ENCODE data around the gene MRFAP1. TPM values are rescaled to one million over a fixed set of nuclear protein-coding genes. Genes with fewer than 3 reads are reported as not detected.

The MRFAP1 gene
- total and polyA plus RNA-seq, 2 donors (not counting 1 experiment from before 2014, with no cell fraction given) = 54.8 to 113 TPM

DNA sequence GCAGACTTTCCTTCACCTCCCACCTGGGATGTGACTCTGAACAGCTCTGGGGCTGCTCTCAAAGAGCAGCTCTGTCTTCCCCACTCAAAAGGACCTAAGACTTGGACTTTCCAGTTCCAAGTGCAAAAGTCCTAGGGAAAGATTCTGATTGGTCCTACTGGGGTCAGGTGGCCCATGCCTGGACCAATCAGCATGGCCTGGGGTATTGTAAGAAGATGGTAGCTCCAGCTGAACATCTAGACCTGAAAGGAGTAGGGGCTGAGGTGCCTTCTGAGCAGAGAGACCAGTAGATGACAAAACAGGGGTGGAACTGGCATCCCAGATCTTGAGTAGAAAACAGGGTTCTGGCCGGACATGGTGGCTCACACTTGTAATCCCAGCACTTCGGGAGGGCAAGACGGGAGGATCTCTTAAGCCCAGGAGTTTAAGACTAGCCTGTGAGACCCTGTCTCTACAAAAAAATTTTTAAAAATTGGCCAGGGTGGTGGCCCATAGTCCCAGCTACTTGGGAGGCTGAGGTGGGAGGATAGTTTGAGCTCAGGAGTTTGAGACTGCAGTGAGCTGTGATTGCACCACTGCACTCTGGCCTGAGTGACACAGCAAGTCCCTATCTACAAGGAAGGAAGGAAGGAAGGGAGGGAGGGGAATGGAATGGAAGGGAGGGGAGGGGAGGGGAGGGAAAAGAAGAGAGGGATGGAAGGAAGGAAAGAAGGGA, 27.4 kb upstream of the MRFAP1 start:
- H3K27me3 Mint-ChIP-seq = no peaks in the 10 kb centered on the region

More for the DNA sequence above, 27.4 kb upstream of the MRFAP1 start:
- intact Hi-C loops (cut with micrococcal nuclease) = no loop called here
- Histone ChIP-seq H3K4me2 (replicated peaks; ENCODE audit: low read depth, low read length, poor library complexity, severe bottlenecking) (no peak overlapping the region), H3K9me3 (ENCODE audit: control extremely low read depth in 1 of 3, control insufficient read depth in 2 of 3, insufficient read depth in 1 of 3, low read length in 2 of 3) (peaks cover 0 to 7% (median 0%) of the 10 kb centered on the region in 3 donors), H3K27ac (ENCODE audit: low read length in 2 of 2) (no peak overlapping the region), H3K79me2 (ENCODE audit: control insufficient read depth, insufficient read depth, low read length) (no peaks in the 10 kb centered on the region), H4K20me1 (ENCODE audit: control insufficient read depth, insufficient read depth, low read length, poor library complexity, severe bottlenecking) (no peaks in the 10 kb centered on the region), H3K27me3 (replicated peaks in 1 of 4; ENCODE audit: control extremely low read depth in 1 of 4, control insufficient read depth in 3 of 4, insufficient read depth in 4 of 4, low read length in 3 of 4) (no peaks in the 10 kb centered on the region), H3K9ac (ENCODE audit: low read length) (no peak overlapping the region), H3K4me3 (ENCODE audit: control extremely low read depth in 1 of 5, extremely low read depth in 1 of 5, insufficient read depth in 1 of 5, low read depth in 2 of 5, low read length in 4 of 5) (no peak overlapping the region), H2AFZ (ENCODE audit: insufficient read depth, low read depth, low read length, poor library complexity, severe bottlenecking) (no peak overlapping the region), H3K4me1 (ENCODE audit: control insufficient read depth in 2 of 2, insufficient read depth in 2 of 2, low read length in 2 of 2) (no peaks in the 10 kb centered on the region), H3K36me3 (replicated peaks in 1 of 2; ENCODE audit: control extremely low read depth in 1 of 2, control insufficient read depth in 1 of 2, extremely low read depth in 1 of 2, insufficient read depth in 2 of 2, low read length in 1 of 2) (peaks cover 0 to 82% of the 10 kb centered on the region in 2 experiments)
- POLR2A ChIA-PET = no interaction called here
- no peaks in the 10 kb centered on the region for H3K4me1 Mint-ChIP-seq
- no peak overlapping the region for H3K4me3 Mint-ChIP-seq
- TF ChIP-seq EZH2 (IDR thresholded peaks at IDR 0.05; ENCODE audit: borderline replicate concordance, insufficient read depth, low read depth, low read length, poor library complexity, severe bottlenecking) = no peak
- no peak for TF ChIP-seq CTCF (IDR thresholded peaks at IDR 0.05)
- CTCF ChIA-PET = no interaction called here
- H3K27ac Mint-ChIP-seq = no peak overlapping the region
- no peak for DNase-seq
- no peaks in the 10 kb centered on the region for H3K9me3 Mint-ChIP-seq (ENCODE audit: insufficient read depth)
- ATAC-seq (ENCODE audit: low read depth) = no peak
- WGBS (ENCODE audit: insufficient coverage) = 98% methylated on average over 3 of the region's 3 CpGs

All from B cell (primary cell).